GM12892 (cell line): Measurements from ENCODE around the gene CRTC1.
"Not testable (repeated sequence)": the region's sequence is repeated elsewhere in the genome, so short reads cannot be mapped to it uniquely, and the experiment has no call there.

Experiments used
- DNase-seq: peaks from one replicate; pipeline ENCODE4 v3.0.0; 2011; ENCODE audit not compliant: insufficient read length
- FAIRE-seq: peaks from 2 replicates; lab custom pipeline; 2011; peaks lifted over from hg19 to GRCh38; lab: Jason Lieb, UNC
- POLR2A ChIP-seq: IDR thresholded peaks from 2 replicates; pipeline ENCODE4 v1.6.1; 2011; ENCODE audit warnings: low read depth, low read length, control low read depth
- POLR2AphosphoS5 ChIP-seq: IDR thresholded peaks from 2 replicates; pipeline ENCODE4 v1.6.1; 2011; ENCODE audit warnings: low read depth, low read length, control low read depth
- TAF1 ChIP-seq: IDR thresholded peaks from 2 replicates; pipeline ENCODE4 v1.6.1; 2011; ENCODE audit warnings: low read depth, mild to moderate bottlenecking, control low read depth, low read length, borderline replicate concordance

Gene CRTC1

DNA sequence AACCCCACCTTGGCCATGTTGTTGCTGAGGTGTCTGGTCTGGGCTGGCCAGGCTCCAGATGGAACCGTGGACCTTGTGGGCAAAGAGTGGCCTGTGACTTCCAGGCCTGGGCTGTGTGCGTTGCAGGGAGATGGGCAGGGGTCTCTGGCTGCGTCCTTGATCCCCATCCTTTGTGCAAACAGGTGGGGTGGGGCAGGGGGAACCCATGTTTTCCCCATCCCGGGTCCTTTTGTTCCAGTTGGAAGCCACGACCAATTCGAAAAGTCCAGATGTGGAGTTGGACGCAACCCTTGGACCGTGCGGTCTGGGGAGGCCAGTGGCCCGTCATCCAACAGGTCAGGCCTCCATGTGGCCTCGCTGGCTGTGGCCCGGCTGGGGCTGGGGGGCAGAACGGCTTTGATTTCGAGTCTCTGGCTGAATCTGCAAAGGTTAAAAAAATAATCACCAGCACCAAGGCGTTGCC lies 120.7 kb downstream of the CRTC1 start:
- TF ChIP-seq TAF1 (no peak), POLR2A (no peak), POLR2AphosphoS5 (no peak)
- FAIRE-seq: no peak

DNA sequence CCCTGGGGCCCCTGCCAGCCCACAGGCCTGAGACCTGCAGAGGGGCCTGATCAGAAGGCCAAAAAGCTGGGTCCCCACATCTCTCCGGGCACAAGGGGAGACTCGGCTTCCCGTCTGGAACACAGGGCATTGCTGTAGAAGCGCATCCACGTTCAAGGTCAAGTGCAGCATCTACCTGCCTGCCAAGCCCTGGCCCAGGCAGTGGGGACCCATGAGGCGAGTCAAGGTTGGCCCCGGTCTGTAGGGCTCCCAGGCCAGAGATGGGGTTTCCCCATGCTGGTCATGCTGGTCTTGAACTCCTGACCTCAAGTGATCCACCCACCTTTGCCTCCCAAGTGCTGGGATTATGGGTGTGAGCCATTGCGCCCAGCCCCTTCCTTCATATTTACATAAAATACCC lies 121.2 kb downstream of the CRTC1 start:
- TF ChIP-seq POLR2AphosphoS5 (no peak), POLR2A (no peak), TAF1 (no peak)
- FAIRE-seq (no peak), DNase-seq (no peak)

More for the DNA sequence above, 120.7 kb downstream of the CRTC1 start:
- no peak for DNase-seq

DNA sequence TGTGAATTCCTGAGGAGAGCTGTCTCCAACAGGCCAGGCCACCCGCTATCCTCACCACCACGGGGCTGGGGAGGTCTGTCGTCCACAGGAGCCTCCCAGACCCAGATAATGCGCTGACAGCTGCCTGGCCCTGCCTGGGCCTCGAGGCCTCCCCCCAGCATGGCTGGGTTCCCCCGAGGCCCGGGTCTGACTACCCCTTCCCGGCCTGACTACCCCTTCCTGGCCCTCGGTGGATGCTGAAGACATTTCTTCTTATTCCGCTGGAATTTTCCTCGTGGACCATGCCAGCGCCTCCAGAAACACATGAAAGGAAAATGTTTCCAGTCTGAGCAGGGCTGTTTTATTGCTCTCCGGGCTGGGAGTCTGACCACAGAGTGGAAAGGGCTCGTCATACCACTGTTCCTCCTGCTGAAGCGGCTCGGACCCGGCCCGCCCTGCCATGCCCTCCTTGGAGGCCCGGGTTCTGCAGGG lies 124.4 kb downstream of the CRTC1 start:
- no peak for DNase-seq
- FAIRE-seq: no peak
- TF ChIP-seq TAF1 (no peak), POLR2A (no peak), POLR2AphosphoS5 (no peak)

DNA sequence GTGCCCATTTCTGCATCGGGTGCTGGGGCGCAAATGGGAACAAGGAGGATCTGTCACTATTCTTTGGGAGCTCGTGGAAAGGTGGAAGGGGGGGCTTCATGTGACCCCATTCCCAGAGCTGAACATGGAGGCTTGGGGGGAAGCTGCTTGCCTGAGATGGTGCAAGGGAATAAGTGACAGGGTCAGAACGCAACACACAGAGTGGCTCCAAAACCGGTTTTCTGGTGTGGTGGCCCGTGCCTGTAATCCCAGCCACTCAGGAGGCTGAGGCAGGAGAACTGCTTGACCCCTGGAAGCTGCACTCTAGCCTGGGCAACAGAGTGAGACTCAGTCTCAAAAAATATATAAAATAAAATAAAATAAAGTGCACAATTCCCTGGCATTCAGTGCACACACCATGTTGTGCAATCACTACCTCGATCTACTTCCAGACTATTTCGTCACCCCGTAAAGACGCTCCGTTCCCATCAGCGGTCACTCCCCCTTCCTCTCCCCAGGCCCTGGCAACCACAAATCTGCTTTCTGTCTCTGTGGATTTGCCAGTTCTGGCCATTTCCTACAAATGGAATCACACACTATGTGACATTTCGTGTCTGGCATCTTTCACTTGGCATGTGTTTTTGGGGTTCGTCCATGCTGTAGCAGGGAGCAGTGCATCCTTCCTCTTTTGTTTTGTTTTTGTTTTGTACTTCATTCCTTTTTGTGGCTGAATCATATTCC lies 125.8 kb downstream of the CRTC1 start:
- no peak for FAIRE-seq
- DNase-seq: no peak
- TF ChIP-seq POLR2A (no peak), POLR2AphosphoS5 (no peak), TAF1 (no peak)

DNA sequence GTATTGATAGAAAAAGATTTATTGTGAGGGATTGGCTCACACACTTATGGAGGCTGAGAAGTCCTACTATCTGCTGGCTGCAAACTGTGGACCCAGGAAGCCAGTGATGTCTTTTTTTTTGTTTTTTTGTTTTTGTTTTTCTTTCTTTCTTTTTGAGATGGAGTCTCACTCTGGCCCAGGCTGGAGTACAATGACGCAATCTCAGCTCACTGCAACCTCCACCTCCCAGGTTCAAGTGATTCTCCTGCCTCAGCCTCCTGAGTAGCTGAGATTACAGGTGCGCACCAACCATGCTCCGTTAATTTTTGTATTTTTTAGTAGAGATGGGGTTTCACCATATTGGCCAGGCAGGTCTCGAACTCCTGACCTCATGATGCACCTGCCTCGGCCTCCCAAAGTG lies 128.2 kb downstream of the CRTC1 start:
- FAIRE-seq, DNase-seq: not testable (repeated sequence)

DNA sequence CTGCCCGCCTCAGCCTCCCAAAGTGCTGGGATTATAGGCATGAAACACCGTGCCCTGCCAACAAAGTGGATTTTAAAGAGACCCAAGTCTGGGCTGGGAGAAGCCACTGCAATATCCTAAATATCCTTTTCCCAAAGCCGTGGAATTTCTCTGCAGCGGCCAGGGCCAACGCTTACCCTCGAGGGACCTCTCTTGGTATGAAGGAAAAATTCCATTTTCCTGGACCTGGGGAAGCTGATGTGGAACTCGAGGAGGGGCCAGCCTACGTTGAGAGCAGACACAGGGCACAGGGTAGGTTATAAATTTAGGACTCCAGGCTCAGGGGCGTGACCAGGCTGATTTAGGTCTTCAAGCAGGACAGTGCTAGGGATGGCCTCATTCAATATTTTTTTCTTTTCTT lies 130.6 kb downstream of the CRTC1 start:
- FAIRE-seq (no peak), DNase-seq (no peak)
- no peak for TF ChIP-seq TAF1
- TF ChIP-seq POLR2A: no peak
- no peak for TF ChIP-seq POLR2AphosphoS5

DNA sequence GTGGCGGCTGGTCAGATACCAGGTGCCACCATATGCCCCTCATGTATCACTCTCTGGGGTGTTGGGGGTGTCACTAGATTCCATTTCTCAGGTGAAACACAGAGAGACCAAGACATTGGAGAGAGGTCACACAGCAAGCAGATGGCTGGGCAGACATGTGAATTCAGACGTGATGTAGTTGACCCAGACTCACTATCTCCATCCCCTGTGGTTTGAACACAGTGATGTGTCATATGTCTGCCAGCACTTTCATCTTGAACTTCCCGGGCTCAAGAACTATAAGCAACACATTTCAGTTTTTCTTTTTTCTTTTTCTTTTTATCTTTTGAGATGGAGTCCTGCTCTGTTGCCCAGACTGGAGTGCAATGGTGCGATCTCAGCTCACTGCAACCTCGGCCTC lies 132.2 kb downstream of the CRTC1 start:
- no peak for FAIRE-seq
- no peak for TF ChIP-seq TAF1
- TF ChIP-seq POLR2AphosphoS5: no peak
- no peak for TF ChIP-seq POLR2A
- DNase-seq: no peak

DNA sequence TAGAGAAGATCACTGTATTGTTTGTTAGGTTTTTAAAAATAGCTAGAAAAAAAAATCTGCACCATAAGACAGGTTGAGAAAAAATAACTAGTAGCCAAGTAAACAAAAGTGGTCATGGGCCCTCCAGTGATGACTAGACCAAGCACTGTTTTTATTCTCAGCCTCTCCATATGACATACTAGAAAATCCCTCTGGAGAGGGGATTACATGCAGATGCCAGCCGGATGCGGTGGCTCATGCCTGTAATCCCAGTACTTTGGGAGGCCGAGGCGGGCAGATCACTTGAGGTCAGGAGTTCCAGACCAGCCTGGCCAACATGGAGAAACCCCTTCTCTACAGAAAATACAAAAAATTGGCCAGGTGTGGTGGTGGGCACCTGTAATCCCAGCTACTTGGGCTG lies 133.2 kb downstream of the CRTC1 start:
- DNase-seq, FAIRE-seq: not testable (repeated sequence)

DNA sequence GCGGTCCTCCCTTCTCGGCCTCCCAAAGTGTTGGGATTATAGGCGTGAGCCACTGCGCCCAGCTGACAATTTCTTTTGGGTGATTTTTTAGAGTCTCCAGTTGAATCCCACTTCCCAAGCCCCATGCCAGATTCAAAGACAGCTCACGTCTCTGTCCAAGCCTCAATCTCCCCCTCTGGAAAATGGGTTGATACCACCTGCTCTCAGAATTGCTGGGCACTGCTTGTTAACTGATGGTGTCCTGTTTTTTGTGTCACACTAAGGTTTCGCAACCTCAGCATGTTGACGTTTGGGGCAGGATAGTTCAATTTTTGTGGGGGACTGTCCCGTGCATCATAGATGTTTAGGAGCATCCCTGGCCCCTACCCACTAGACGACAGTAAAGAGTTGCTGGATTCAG lies 134.1 kb downstream of the CRTC1 start:
- DNase-seq (no peak), FAIRE-seq (no peak)
- TF ChIP-seq POLR2A: no peak
- TF ChIP-seq TAF1: no peak
- TF ChIP-seq POLR2AphosphoS5: no peak

DNA sequence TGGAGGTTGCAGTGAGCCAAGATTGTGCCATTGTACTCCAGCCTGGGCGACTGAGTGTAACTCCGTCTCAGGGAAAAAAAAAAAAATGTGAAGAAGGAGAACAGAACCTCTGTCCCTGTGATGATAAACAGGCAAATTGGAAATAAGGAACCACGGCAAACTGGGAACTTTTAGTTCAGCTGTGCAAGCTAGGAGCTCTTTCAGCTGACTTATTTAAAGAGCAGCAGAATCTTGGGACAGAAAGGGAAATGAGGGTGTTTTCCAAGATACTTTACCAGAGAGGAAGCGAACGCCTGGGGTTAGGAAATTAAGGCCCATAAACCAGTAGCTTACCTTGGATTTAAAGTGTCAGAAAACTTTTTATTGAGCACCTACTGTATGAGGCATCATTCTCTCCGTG lies 145.3 kb downstream of the CRTC1 start:
- DNase-seq (no peak), FAIRE-seq (no peak)
- TF ChIP-seq POLR2A: no peak

DNA sequence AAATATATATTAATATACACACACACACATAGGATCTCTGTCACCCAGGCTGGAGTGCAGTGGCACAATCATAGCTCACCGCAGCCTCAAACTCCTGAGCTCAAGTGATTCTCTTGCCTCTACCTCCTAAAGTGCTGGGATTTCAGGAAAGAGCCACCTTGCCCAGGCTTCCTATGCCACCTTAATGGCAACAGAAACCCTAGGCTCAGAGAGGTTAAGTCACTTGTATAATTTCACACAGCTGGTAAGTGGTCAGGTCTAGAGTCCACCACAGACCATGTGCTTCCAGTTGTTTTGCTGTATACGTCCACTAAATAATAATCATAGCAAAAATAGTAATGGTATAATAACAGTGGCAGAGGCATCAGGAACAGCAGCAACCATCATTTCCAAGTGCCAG lies 147.0 kb downstream of the CRTC1 start:
- FAIRE-seq (no peak), DNase-seq (no peak)
- TF ChIP-seq TAF1: no peak
- TF ChIP-seq POLR2AphosphoS5: no peak
- no peak for TF ChIP-seq POLR2A

DNA sequence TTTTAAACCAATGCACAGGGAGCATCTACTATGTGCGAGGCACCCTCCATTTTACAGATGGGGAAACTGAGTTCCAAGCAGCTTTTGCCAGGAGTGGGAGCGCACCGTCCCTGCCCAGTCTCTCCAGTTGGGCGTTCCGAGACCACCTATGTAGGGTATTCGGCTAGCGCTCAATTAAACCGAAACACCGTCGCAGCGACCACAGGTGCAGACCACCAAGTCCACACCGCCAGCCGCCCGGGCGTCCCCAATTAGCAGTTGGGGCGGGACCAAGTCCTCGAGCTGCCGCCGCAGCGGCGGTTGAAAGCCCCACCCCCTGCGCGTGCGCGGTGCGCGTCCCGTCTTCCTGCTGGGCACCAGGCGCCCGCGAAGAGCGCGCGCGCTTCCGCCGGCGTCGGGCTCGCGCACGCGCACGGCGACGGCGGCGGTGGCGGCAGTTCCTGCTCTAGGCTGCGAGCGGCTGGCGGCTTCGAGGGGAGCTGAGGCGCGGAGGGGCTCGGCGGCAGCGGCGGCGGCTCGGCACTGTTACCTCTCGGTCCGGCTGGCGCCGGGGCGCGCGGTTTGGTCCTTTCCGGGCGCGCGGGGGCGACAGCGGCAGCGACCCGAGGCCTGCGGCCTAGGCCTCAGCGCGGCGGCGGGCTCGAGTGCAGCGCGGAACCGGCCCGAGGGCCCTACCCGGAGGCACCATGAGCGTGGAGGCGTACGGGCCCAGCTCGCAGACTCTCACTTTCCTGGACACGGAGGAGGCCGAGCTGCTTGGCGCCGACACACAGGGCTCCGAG lies 148.2 kb downstream of the CRTC1 start, which contains the start of gene UPF1:
Gene UPF1 (plus strand): TSS at position 436 of the 782 bp plus-strand sequence. CDS start 251 bp downstream, at position 687.
- TF ChIP-seq POLR2A (peak; percentile 90; the same call in 1 of the 2 replicates), POLR2AphosphoS5 (peak; percentile 78), TAF1 (peak; percentile 83)
- FAIRE-seq (peak; percentile 91), DNase-seq (peak; percentile 89)
